CD4-positive, alpha-beta memory T cell (primary cell): ENCODE measurements around the gene POFUT1. TPM values are rescaled to one million over a fixed set of nuclear protein-coding genes. Genes with fewer than 3 reads are reported as not detected.
"Not testable (repeated sequence)": the region's sequence is repeated elsewhere in the genome, so short reads cannot be mapped to it uniquely, and the experiment has no call there.

ENCODE experiments used
- CTCF ChIA-PET: fragments of 350-600 bp; sonication (Branson Sonifier 250); formaldehyde crosslinking; loops from one replicate; lab custom pipeline; 2021; ENCODE audit warnings: inconsistent platforms; ENCODE audit not compliant: partially characterized antibody; lab: Charles Lee
- POLR2A ChIA-PET: fragments of 350-600 bp; sonication (Branson Sonifier 250); formaldehyde crosslinking; loops from one replicate; lab custom pipeline; 2021; ENCODE audit not compliant: partially characterized antibody; lab: Charles Lee
- DNase-seq, 5 donors: peaks; one replicate each; pipeline versions ENCODE4 v3.0.0 to v3.0.0-alpha.2; 2020 to 2022; ENCODE audit warnings: mixed read lengths in 1 of 5
- H3K27ac ChIP-seq: one replicate; pipeline ENCODE4 v1.7.0; 2013; ENCODE audit warnings: low read depth, low read length
- H3K27me3 ChIP-seq: 2 replicates; pipeline ENCODE4 v1.7.0; 2013; ENCODE audit warnings: mild to moderate bottlenecking, low read length, moderate library complexity; ENCODE audit not compliant: insufficient read depth
- H3K36me3 ChIP-seq: 2 replicates; pipeline ENCODE4 v1.7.0; 2013; ENCODE audit warnings: mild to moderate bottlenecking, low read length, moderate library complexity; ENCODE audit not compliant: insufficient read depth
- H3K4me1 ChIP-seq: 2 replicates; pipeline ENCODE4 v1.7.0; 2013; ENCODE audit warnings: mild to moderate bottlenecking, low read length, moderate library complexity; ENCODE audit not compliant: insufficient read depth
- H3K4me3 ChIP-seq, 2 donors: one replicate each; pipeline ENCODE4 v1.7.0; 2013; ENCODE audit warnings: low read length in 2 of 2, mild to moderate bottlenecking in 1 of 2
- H3K9me3 ChIP-seq, 2 donors: one replicate each; pipeline ENCODE4 v1.7.0; 2013; ENCODE audit warnings: low read length in 2 of 2, control low read depth in 1 of 2; ENCODE audit not compliant: control insufficient read depth in 1 of 2
- H3K27ac Mint-ChIP-seq, 7 donors: one replicate each; pipeline ENCODE4 v1.8.0; 2020 to 2021; ENCODE audit warnings: mixed read lengths in 7 of 7, mild to moderate bottlenecking in 6 of 7, inconsistent platforms in 3 of 7, moderate library complexity in 3 of 7
- H3K27me3 Mint-ChIP-seq, 2 donors: one replicate each; pipeline ENCODE4 v1.8.0; 2020 to 2021; ENCODE audit warnings: mixed read lengths in 2 of 2
- H3K36me3 Mint-ChIP-seq, 2 donors: one replicate each; pipeline ENCODE4 v1.8.0; 2020 to 2021; ENCODE audit warnings: mixed read lengths in 2 of 2, inconsistent platforms in 1 of 2, mild to moderate bottlenecking in 1 of 2
- H3K4me1 Mint-ChIP-seq, 4 donors: one replicate each; pipeline ENCODE4 v1.8.0; 2020 to 2021; ENCODE audit warnings: mixed read lengths in 4 of 4, mild to moderate bottlenecking in 1 of 4
- H3K4me3 Mint-ChIP-seq, 8 donors: one replicate each; pipeline ENCODE4 v1.8.0; 2020 to 2021; ENCODE audit warnings: mixed read lengths in 8 of 8, mild to moderate bottlenecking in 7 of 8, moderate library complexity in 6 of 8, inconsistent platforms in 3 of 8
- H3K9me3 Mint-ChIP-seq, 8 donors: one replicate each; pipeline ENCODE4 v1.8.0; 2020 to 2021; ENCODE audit warnings: mixed read lengths in 8 of 8, mild to moderate bottlenecking in 5 of 8, inconsistent platforms in 3 of 8, moderate library complexity in 1 of 8
- intact Hi-C: fragments of 100-400 bp; cut with micrococcal nuclease; formaldehyde crosslinking; loops from one replicate; pipeline ENCODE4 v1.15.1; 2023
- polyA plus RNA-seq, 2 donors: library from polyadenylated mRNA; unstranded; fragments of 300-500 nt; fragmentation: Illumina TruSeq; gene quantifications; one replicate each; pipeline ENCODE4 v1.2.3, GENCODE V29; 2021
- total RNA-seq, 2 experiments: library from RNA; stranded (reverse); gene quantifications; one replicate each; pipeline ENCODE4 v1.2.3, GENCODE V29; 2021

The POFUT1 gene
- total and polyA plus RNA-seq, 4 experiments from 2014 or later, result 13.0 to 20.8 (median 18.7) TPM

DNA sequence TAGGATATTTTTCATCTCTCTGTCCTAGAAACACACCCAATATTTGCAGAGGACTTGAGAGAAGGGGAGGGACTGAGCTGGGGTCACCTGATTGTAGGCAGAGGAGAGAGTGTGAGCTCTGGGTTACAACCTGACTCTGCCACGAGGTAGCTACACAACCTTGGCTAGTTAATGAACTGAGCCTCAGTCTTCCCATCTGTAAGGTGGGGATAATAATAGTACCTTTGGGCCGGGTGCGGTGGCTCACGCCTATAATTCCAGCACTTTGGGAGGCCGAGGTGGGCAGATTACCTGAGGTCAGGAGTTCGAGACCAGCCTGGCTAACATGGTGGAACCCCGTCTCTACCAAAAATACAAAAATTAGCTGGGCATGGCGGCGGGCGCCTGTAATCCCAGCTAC, 53.3 kb downstream of the POFUT1 start:
- H3K36me3 ChIP-seq, DNase-seq, H3K27me3 ChIP-seq, H3K27ac Mint-ChIP-seq, H3K27ac ChIP-seq, H3K4me3 Mint-ChIP-seq, H3K4me1 Mint-ChIP-seq, CTCF ChIA-PET, H3K27me3 Mint-ChIP-seq, H3K9me3 ChIP-seq, H3K9me3 Mint-ChIP-seq, intact Hi-C loops, H3K36me3 Mint-ChIP-seq, H3K4me3 ChIP-seq, POLR2A ChIA-PET, H3K4me1 ChIP-seq: not testable (repeated sequence)

DNA sequence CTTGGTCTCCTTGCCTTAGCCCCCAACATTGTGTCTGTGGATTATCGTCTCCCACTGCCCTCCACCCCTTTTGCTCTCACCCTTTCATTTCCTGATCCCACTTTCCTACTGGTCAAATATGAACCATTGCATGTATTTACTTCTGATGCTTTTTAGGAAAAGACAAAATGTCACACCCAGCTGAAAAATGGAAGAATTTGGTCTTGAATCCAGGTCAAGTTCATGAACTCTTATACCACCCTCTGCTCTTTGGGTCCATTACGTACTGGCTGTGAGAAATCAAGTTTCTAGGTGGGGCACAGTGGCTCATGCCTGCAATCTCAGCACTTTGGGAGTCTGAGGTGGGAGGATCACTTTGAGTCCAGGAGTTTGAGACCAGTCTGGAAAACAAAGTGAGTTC, 54.0 kb downstream of the POFUT1 start:
- ChIA-PET POLR2A (no interaction called here), CTCF (no interaction called here)
- peaks cover 0 to under 1% (median 0%) of the 10 kb centered on the region in 4 donors for H3K4me1 Mint-ChIP-seq
- H3K36me3 Mint-ChIP-seq, result no peaks in the 10 kb centered on the region
- DNase-seq, result no peak
- H3K4me3 ChIP-seq, result no peak overlapping the region
- H3K27me3 Mint-ChIP-seq, result no peaks in the 10 kb centered on the region
- no peaks in the 10 kb centered on the region for H3K9me3 Mint-ChIP-seq
- no peak overlapping the region for H3K27ac Mint-ChIP-seq
- no peak overlapping the region for H3K4me3 Mint-ChIP-seq
- H3K9me3 ChIP-seq, result no peaks in the 10 kb centered on the region
- no peaks in the 10 kb centered on the region for H3K4me1 ChIP-seq
- intact Hi-C loops, result no loop called here
- no peaks in the 10 kb centered on the region for H3K36me3 ChIP-seq
- no peaks in the 10 kb centered on the region for H3K27me3 ChIP-seq
- no peak overlapping the region for H3K27ac ChIP-seq

DNA sequence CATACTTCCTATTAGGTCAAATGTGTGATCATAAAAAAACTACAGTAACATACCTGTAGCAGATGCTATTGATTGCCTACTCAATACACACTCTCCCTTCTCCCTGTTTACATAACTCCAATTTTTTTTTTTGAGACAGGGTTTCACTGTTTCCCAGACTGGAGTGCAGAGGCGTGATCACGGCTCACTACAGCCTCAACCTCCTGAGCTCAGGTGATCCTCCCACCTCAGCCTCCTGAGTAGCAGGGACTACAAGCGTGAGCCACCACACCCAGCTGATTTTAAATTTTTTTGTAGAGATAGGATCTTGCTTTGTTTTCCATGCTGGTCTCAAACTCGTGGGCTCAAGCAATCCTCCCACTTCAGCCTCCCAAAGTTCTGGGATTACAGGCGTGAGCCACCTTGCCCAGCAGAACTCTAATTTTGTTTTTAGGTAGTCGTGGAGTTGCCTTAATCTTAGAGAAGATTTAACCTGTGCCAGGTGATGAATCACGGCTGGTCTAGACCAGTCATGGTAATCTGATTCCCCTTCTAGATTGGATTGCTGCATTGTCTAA, 55.8 kb downstream of the POFUT1 start:
- H3K36me3 ChIP-seq, result no peaks in the 10 kb centered on the region
- Mint-ChIP-seq H3K4me1 (no peaks in the 10 kb centered on the region), H3K27me3 (no peaks in the 10 kb centered on the region), H3K27ac (no peak overlapping the region), H3K4me3 (no peak overlapping the region), H3K36me3 (no peaks in the 10 kb centered on the region), H3K9me3 (no peaks in the 10 kb centered on the region)
- ChIA-PET POLR2A (no interaction called here), CTCF (no interaction called here)
- no peaks in the 10 kb centered on the region for H3K4me1 ChIP-seq
- DNase-seq, result no peak
- no peak overlapping the region for H3K4me3 ChIP-seq
- H3K9me3 ChIP-seq, result no peaks in the 10 kb centered on the region
- intact Hi-C loops, result no loop called here
- no peak overlapping the region for H3K27ac ChIP-seq
- no peaks in the 10 kb centered on the region for H3K27me3 ChIP-seq

DNA sequence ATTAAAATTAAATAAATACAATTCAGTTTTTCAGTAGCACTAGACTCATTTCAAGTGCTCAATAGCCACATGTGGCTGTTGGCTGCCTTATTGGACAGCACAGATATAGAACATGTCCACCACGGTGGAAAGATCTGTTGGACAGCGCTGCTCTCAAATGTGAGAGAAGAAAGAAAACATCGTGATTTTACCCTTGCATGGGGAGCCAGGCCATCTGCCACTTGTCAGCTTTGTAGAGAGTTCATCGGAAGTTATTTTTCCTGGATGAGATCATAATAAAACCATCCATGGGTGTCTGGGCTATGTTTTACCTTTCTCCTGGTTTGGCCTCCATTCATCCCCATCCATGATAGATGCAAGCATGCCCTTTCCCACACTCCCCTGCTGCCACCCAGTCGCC, 63.9 kb downstream of the POFUT1 start:
- Mint-ChIP-seq H3K27ac (peak overlapping the region in 1 of 7 donors; percentile 9), H3K9me3 (peaks cover 0 to 2% (median 0%) of the 10 kb centered on the region in 8 donors), H3K27me3 (no peaks in the 10 kb centered on the region), H3K4me3 (no peak overlapping the region), H3K36me3 (no peaks in the 10 kb centered on the region), H3K4me1 (peaks cover 7 to 15% (median 12%) of the 10 kb centered on the region in 4 donors)
- Histone ChIP-seq H3K27ac (no peak overlapping the region), H3K4me3 (no peak overlapping the region), H3K27me3 (no peaks in the 10 kb centered on the region), H3K4me1 (peaks cover 3% of the 10 kb centered on the region), H3K9me3 (no peaks in the 10 kb centered on the region), H3K36me3 (no peaks in the 10 kb centered on the region)
- ChIA-PET POLR2A (interaction anchor here (1.0 kb wide), 1 partner anchor 38 kb away, joined by 3 read pairs; no protein-coding TSS in a partner anchor), CTCF (interaction anchor here (1.0 kb wide), 1 partner anchor 9 kb away, joined by 4 read pairs; no protein-coding TSS in a partner anchor)
- DNase-seq, result no peak
- intact Hi-C loops, result no loop called here

DNA sequence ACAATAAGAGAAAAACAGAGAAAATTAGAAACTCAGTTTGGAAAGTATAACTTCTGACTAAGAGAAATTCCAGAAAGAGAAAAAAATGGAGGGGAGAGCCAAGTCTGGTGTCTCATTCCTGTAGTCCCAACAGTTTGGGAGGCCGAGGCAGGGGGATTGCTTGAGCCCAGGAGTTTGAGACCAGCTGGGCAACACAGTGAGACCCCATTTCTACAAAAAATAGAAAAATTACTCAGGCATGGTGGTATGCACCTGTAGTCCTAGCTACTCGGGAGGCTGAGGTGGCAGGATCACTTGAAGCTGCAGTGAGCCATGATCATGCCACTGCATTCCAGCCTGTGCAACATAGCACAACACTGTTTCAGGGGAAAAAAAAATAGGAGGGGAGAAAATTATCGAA, 66.7 kb downstream of the POFUT1 start:
- CTCF ChIA-PET, result no interaction called here
- H3K9me3 Mint-ChIP-seq, result peaks cover 0 to 2% (median 0%) of the 10 kb centered on the region in 8 donors
- peaks cover 20% of the 10 kb centered on the region for H3K4me1 ChIP-seq
- no peaks in the 10 kb centered on the region for H3K9me3 ChIP-seq
- H3K4me1 Mint-ChIP-seq, result peaks cover 18 to 35% (median 27%) of the 10 kb centered on the region in 4 donors
- no peak overlapping the region for H3K27ac ChIP-seq
- H3K4me3 Mint-ChIP-seq, result peak overlapping the region in 1 of 8 donors; percentile 23
- H3K27me3 ChIP-seq, result no peaks in the 10 kb centered on the region
- H3K27ac Mint-ChIP-seq, result peak overlapping the region in 1 of 7 donors; percentile 31
- intact Hi-C loops, result no loop called here
- no peaks in the 10 kb centered on the region for H3K27me3 Mint-ChIP-seq
- no peak overlapping the region for H3K4me3 ChIP-seq
- no peaks in the 10 kb centered on the region for H3K36me3 ChIP-seq
- no peak for DNase-seq
- POLR2A ChIA-PET, result interaction anchor here (1.0 kb wide), 1 partner anchor 11 kb away, joined by 4 read pairs; no protein-coding TSS in a partner anchor
- H3K36me3 Mint-ChIP-seq, result peaks cover 0 to 4% of the 10 kb centered on the region in 2 donors

DNA sequence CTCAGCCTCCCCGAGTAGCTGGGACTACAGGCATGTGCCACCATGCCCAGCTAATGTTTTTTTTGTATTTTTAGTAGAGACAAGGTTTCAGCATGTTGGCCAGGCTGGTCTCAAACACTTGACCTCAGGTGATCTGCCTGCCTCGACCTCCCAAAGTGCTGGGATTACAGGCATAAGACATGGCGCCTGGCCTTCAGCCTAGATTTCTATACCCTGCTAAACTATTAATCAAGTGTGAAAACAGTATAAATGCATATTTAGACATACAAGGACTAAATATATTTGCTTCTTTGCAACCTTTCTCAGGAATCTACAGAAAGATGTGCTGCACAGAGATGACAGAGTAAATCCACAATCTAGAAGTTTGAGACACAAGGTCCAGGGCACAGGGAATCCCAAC, 67.5 kb downstream of the POFUT1 start:
- H3K4me1 ChIP-seq, result peaks cover 26% of the 10 kb centered on the region
- H3K4me3 ChIP-seq, H3K27me3 ChIP-seq, H3K36me3 ChIP-seq, H3K27me3 Mint-ChIP-seq, H3K27ac ChIP-seq, H3K9me3 Mint-ChIP-seq, H3K36me3 Mint-ChIP-seq, POLR2A ChIA-PET, H3K9me3 ChIP-seq, DNase-seq: not testable (repeated sequence)
- Mint-ChIP-seq H3K4me3 (peak overlapping the region in 5 of 8 donors; percentile 6 to 43 (median 25)), H3K27ac (peak overlapping the region in 3 of 7 donors; percentile 37 to 88 (median 70)), H3K4me1 (peaks cover 21 to 41% (median 32%) of the 10 kb centered on the region in 4 donors)
- CTCF ChIA-PET, result interaction anchor here (1.3 kb wide), 1 partner anchor 11 kb away, joined by 4 read pairs; no protein-coding TSS in a partner anchor
- intact Hi-C loops, result loop anchor here (5.0 kb wide), 1 partner anchor 212 kb away; no protein-coding TSS in a partner anchor

DNA sequence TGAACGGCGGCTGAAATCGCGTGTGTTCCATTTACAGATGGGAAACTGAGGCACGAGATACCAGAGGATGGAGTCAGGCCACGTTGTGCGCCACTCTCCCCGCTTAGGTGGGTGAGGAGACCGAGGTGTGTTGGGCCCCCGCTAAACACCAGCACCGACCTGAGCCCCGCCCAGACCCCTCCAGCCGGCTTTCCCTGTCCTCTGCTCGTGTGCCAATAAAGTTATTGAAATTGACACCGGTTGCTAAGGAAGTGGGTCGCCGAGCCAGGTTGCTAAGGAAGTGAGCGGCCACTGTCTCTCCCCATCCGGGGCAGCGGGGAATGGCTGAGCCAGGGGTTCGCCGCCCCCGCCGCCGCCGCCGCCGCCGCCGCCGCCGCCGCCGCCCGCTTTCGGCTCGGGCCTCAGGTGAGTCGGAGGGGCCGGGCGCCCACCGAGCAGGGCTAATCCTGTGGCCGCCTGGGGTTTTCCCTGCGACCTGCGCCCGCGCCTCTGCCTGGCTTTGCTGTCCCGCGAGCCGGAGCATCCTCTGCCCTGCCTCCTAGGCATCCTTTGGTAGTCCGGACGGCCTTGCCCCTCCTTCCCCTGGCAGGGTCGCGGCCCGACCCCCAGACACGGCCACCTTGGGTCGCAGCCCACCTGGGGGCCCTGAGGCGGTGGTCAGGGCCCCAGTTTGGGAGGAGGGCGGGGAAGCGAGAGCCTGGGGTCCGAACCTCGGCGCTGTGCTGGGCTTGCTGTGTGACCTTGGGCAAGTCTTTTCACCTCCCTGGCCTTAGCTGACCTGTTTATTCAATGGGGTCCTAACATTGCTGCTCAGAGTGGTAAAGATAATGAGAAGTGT, 69.9 kb downstream of the POFUT1 start, which contains the start of gene KIF3B:
TSS of gene KIF3B (plus strand) at position 291 of the 838 bp plus-strand sequence. CDS start 32,127 bp downstream, outside the sequence.
- intact Hi-C loops, result loop anchor here (1.0 to 5.0 kb wide), 4 partner anchors 71 to 260 kb away; partner anchors contain the start of genes ASXL1, PLAGL2 and POFUT1
- H3K4me1 ChIP-seq, result peaks cover 27% of the 10 kb centered on the region
- H3K27ac ChIP-seq, result peak within 1 kb of the TSS; percentile 85
- Mint-ChIP-seq H3K27ac (peak within 1 kb of the TSS; percentile 88 to 98 (median 96)), H3K36me3 (peaks cover 4 to 6% of the 10 kb centered on the region in 2 donors), H3K4me1 (peaks cover 27 to 52% (median 42%) of the 10 kb centered on the region in 4 donors), H3K9me3 (peaks cover 0 to 2% (median 0%) of the 10 kb centered on the region in 8 donors), H3K4me3 (peak within 1 kb of the TSS; percentile 91 to 94 (median 92)), H3K27me3 (no peaks in the 10 kb centered on the region)
- no peaks in the 10 kb centered on the region for H3K9me3 ChIP-seq
- H3K27me3 ChIP-seq, result no peaks in the 10 kb centered on the region
- DNase-seq, result peak; percentile 87 to 90 (median 88)
- H3K36me3 ChIP-seq, result no peaks in the 10 kb centered on the region
- ChIA-PET CTCF (interaction anchor here (0.8 kb wide), 2 partner anchors 8 to 80 kb away, joined by 3 read pairs; partner anchors contain the start of gene ASXL1), POLR2A (interaction anchor here (0.9 to 1.2 kb wide), 5 partner anchors 8 to 80 kb away, joined by 3 to 7 read pairs (median 4); partner anchors contain the start of gene ASXL1)
- H3K4me3 ChIP-seq, result peak within 1 kb of the TSS; percentile 68 to 96
